ENCODE results near the gene THSD7B. TPM values are rescaled to one million over a fixed set of nuclear protein-coding genes. Genes with fewer than 3 reads are reported as not detected.

THSD7B gene
- total and polyA plus RNA-seq, 2 experiments from 2014 or later = 0.86 to 3.8 TPM

DNA sequence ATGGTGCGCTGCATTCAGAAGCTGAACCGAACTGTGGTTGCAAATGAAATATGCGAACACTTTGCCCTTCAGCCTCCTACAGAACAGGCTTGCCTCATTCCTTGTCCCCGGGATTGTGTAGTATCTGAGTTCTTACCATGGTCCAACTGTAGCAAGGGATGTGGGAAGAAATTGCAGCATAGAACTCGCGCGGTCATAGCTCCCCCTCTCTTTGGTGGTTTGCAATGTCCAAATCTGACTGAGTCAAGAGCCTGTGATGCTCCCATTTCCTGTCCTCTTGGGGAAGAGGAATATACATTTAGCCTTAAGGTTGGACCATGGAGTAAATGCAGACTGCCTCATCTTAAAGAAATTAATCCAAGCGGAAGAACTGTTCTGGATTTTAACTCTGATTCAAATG lies 291.4 kb downstream of the THSD7B start:
- no peak overlapping the region for H2AFZ ChIP-seq
- no peaks in the 10 kb centered on the region for H3K36me3 ChIP-seq (ENCODE audit: insufficient read depth)
- Mint-ChIP-seq H3K36me3 (ENCODE audit: low read depth) (no peaks in the 10 kb centered on the region), H3K9me3 (no peaks in the 10 kb centered on the region), H3K27me3 (ENCODE audit: insufficient read depth, low read depth, poor library complexity) (no peaks in the 10 kb centered on the region), H3K27ac (no peak overlapping the region), H3K4me1 (no peaks in the 10 kb centered on the region), H3K4me3 (no peak overlapping the region)
- H3F3A ChIP-seq (replicated peaks; ENCODE audit: low read depth) = no peaks in the 10 kb centered on the region
- no peak for DNase-seq (ENCODE audit: low spot score)
- no peaks in the 10 kb centered on the region for H4K20me1 ChIP-seq (replicated peaks; ENCODE audit: insufficient read depth)
- H3K27ac ChIP-seq (ENCODE audit: low read depth) = no peak overlapping the region
- TF ChIP-seq, protein P1, sequence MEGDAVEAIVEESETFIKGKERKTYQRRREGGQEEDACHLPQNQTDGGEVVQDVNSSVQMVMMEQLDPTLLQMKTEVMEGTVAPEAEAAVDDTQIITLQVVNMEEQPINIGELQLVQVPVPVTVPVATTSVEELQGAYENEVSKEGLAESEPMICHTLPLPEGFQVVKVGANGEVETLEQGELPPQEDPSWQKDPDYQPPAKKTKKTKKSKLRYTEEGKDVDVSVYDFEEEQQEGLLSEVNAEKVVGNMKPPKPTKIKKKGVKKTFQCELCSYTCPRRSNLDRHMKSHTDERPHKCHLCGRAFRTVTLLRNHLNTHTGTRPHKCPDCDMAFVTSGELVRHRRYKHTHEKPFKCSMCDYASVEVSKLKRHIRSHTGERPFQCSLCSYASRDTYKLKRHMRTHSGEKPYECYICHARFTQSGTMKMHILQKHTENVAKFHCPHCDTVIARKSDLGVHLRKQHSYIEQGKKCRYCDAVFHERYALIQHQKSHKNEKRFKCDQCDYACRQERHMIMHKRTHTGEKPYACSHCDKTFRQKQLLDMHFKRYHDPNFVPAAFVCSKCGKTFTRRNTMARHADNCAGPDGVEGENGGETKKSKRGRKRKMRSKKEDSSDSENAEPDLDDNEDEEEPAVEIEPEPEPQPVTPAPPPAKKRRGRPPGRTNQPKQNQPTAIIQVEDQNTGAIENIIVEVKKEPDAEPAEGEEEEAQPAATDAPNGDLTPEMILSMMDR (conservative IDR thresholded peaks at IDR 0.05; ENCODE audit: low read depth in 2 of 2) = no peak
- TF ChIP-seq NANOG (IDR thresholded peaks at IDR 0.05; ENCODE audit: borderline replicate concordance) (no peak), EZH2 (IDR thresholded peaks at IDR 0.05; ENCODE audit: low read depth, unreplicated experiment) (no peak), POLR2AphosphoS5 (IDR thresholded peaks at IDR 0.05; ENCODE audit: low read depth) (no peak), STAT1 (IDR thresholded peaks at IDR 0.05; ENCODE audit: unreplicated experiment) (no peak), ZNF331 (CRISPR knock-in tag; IDR thresholded peaks at IDR 0.05; ENCODE audit: low read depth) (no peak), EZH2phosphoT487 (IDR thresholded peaks at IDR 0.05; ENCODE audit: unreplicated experiment) (no peak)
- TF ChIP-seq, protein P2, sequence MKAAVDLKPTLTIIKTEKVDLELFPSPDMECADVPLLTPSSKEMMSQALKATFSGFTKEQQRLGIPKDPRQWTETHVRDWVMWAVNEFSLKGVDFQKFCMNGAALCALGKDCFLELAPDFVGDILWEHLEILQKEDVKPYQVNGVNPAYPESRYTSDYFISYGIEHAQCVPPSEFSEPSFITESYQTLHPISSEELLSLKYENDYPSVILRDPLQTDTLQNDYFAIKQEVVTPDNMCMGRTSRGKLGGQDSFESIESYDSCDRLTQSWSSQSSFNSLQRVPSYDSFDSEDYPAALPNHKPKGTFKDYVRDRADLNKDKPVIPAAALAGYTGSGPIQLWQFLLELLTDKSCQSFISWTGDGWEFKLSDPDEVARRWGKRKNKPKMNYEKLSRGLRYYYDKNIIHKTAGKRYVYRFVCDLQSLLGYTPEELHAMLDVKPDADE (IDR thresholded peaks at IDR 0.05) = no peak
- TF ChIP-seq, protein P3, sequence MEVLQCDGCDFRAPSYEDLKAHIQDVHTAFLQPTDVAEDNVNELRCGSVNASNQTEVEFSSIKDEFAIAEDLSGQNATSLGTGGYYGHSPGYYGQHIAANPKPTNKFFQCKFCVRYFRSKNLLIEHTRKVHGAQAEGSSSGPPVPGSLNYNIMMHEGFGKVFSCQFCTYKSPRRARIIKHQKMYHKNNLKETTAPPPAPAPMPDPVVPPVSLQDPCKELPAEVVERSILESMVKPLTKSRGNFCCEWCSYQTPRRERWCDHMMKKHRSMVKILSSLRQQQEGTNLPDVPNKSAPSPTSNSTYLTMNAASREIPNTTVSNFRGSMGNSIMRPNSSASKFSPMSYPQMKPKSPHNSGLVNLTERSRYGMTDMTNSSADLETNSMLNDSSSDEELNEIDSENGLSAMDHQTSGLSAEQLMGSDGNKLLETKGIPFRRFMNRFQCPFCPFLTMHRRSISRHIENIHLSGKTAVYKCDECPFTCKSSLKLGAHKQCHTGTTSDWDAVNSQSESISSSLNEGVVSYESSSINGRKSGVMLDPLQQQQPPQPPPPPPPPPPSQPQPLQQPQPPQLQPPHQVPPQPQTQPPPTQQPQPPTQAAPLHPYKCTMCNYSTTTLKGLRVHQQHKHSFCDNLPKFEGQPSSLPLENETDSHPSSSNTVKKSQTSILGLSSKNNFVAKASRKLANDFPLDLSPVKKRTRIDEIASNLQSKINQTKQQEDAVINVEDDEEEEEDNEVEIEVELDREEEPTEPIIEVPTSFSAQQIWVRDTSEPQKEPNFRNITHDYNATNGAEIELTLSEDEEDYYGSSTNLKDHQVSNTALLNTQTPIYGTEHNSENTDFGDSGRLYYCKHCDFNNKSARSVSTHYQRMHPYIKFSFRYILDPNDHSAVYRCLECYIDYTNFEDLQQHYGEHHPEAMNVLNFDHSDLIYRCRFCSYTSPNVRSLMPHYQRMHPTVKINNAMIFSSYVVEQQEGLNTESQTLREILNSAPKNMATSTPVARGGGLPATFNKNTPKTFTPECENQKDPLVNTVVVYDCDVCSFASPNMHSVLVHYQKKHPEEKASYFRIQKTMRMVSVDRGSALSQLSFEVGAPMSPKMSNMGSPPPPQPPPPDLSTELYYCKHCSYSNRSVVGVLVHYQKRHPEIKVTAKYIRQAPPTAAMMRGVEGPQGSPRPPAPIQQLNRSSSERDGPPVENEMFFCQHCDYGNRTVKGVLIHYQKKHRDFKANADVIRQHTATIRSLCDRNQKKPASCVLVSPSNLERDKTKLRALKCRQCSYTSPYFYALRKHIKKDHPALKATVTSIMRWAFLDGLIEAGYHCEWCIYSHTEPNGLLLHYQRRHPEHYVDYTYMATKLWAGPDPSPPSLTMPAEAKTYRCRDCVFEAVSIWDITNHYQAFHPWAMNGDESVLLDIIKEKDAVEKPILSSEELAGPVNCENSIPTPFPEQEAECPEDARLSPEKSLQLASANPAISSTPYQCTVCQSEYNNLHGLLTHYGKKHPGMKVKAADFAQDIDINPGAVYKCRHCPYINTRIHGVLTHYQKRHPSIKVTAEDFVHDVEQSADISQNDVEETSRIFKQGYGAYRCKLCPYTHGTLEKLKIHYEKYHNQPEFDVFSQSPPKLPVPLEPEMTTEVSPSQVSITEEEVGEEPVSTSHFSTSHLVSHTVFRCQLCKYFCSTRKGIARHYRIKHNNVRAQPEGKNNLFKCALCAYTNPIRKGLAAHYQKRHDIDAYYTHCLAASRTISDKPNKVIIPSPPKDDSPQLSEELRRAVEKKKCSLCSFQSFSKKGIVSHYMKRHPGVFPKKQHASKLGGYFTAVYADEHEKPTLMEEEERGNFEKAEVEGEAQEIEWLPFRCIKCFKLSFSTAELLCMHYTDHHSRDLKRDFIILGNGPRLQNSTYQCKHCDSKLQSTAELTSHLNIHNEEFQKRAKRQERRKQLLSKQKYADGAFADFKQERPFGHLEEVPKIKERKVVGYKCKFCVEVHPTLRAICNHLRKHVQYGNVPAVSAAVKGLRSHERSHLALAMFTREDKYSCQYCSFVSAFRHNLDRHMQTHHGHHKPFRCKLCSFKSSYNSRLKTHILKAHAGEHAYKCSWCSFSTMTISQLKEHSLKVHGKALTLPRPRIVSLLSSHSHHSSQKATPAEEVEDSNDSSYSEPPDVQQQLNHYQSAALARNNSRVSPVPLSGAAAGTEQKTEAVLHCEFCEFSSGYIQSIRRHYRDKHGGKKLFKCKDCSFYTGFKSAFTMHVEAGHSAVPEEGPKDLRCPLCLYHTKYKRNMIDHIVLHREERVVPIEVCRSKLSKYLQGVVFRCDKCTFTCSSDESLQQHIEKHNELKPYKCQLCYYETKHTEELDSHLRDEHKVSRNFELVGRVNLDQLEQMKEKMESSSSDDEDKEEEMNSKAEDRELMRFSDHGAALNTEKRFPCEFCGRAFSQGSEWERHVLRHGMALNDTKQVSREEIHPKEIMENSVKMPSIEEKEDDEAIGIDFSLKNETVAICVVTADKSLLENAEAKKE (CRISPR knock-in tag; IDR thresholded peaks at IDR 0.05) = no peak
- TF ChIP-seq, protein P4, sequence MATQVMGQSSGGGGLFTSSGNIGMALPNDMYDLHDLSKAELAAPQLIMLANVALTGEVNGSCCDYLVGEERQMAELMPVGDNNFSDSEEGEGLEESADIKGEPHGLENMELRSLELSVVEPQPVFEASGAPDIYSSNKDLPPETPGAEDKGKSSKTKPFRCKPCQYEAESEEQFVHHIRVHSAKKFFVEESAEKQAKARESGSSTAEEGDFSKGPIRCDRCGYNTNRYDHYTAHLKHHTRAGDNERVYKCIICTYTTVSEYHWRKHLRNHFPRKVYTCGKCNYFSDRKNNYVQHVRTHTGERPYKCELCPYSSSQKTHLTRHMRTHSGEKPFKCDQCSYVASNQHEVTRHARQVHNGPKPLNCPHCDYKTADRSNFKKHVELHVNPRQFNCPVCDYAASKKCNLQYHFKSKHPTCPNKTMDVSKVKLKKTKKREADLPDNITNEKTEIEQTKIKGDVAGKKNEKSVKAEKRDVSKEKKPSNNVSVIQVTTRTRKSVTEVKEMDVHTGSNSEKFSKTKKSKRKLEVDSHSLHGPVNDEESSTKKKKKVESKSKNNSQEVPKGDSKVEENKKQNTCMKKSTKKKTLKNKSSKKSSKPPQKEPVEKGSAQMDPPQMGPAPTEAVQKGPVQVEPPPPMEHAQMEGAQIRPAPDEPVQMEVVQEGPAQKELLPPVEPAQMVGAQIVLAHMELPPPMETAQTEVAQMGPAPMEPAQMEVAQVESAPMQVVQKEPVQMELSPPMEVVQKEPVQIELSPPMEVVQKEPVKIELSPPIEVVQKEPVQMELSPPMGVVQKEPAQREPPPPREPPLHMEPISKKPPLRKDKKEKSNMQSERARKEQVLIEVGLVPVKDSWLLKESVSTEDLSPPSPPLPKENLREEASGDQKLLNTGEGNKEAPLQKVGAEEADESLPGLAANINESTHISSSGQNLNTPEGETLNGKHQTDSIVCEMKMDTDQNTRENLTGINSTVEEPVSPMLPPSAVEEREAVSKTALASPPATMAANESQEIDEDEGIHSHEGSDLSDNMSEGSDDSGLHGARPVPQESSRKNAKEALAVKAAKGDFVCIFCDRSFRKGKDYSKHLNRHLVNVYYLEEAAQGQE (IDR thresholded peaks at IDR 0.05; ENCODE audit: unreplicated experiment) = no peak
- H3K4me1 ChIP-seq (ENCODE audit: insufficient read depth) = no peaks in the 10 kb centered on the region
- no peak for ATAC-seq
- no peak overlapping the region for H3K4me2 ChIP-seq
- H3K79me2 ChIP-seq (replicated peaks; ENCODE audit: insufficient read depth) = no peaks in the 10 kb centered on the region
- H3K27me3 ChIP-seq (ENCODE audit: insufficient read depth) = no peaks in the 10 kb centered on the region
- no peak overlapping the region for H3K4me3 ChIP-seq
- no peaks in the 10 kb centered on the region for H3K9me2 ChIP-seq (ENCODE audit: insufficient read depth)
